ENCODE measurements around the gene ZDHHC18.
"Not testable (repeated sequence)": the region's sequence is repeated elsewhere in the genome, so short reads cannot be mapped to it uniquely, and the experiment has no call there.

ZDHHC18 gene

DNA sequence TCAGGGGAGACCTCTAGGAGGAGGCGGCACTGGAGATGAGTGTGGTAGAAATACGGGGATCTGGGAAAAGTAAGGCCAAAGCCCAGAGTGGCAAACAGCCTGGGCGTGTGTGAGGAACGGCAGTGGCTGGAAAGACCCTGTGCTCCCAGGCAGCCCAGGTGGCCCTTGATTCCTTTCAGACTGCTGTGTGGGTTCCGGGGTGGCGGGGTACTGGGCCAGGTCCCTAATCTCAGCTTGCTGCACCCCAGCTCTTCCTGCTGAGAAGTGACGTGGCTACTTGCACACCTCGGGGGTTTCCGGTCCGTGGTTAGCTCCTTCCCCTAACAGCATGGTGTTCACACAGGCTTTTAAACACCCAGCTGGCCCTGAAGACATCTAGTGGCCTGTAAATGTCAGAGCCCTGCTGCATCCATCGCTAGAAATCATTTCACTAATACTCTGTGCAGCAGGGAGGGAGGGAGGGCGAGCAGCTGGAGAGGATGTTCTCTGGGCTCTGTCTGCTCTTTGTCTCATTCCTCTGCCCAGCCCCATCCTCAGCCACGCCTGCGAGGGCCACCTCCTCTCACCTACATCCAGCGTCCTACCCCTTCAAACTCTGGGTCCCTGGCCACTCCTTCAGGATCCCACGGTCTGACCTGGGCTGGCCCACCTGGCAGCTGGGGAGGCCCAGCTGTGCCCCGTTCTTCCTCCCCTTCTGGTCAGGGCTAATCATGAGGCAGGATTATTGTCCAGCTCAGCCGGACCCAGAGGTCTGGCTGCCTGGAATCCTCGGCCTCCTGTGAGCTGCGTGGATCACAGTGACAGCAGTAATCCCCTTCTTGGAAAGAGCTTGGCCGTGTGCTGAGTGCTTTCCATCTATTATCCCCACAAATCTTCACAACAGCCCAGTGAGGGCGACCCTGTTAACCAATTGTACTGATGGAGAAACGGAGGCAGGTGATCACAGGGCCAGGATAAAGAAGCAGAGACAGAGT, 7.2 kb downstream of the ZDHHC18 start:
- DNase-seq: no peak

GRCh38 chr1:26837665-26838064, 11.2 kb downstream of the ZDHHC18 start:
- DNase-seq: not testable (repeated sequence)

- no peak for DNase-seq
Measured at GRCh38 chr1:26838474-26839338, 12.2 kb downstream of the ZDHHC18 start.

DNA sequence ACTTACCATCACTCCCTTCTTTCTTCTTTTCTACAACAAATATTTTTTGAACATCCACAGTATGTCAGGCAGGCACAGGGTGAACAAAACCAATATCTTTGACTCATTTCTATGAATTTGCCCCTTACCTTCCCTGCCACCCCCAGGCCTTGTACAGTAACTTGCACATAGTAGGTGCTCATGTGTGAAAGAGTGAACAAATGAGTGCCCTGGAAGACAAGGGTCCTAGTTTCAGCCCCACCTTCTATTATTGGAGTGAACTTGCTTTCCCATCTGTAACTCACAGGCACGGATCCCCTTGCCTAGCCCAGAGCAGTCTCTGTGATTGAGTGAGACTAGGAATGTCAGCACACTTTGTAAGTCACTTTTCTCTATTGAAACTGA, 12.8 kb downstream of the ZDHHC18 start:
- no peak for DNase-seq

- no peak for DNase-seq
Measured at GRCh38 chr1:26839779-26840178, 13.3 kb downstream of the ZDHHC18 start.

- DNase-seq: no peak
Measured at GRCh38 chr1:26844424-26845196, 18.1 kb downstream of the ZDHHC18 start.

DNA sequence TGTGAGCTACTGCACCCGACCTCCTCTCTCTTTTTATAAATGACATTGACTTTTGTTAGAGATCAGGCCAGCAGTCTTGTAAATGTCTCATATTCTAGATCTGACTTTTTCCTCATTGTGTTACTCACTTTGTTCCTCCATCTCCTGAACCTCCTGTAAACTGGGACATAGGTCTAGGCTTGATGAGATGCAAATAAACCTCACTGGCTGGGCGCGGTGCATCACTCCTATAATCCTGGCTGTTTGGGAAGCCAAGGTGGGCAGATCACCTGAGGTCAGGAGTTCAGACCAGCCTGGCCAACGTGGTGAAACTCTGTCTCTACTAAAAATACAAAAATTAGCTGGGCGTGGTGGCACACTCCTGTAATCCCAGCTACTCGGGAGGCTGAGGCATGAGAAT, 21.3 kb downstream of the ZDHHC18 start:
- DNase-seq: not testable (repeated sequence)

- DNase-seq: no peak
Measured at GRCh38 chr1:26848499-26848898, 22.0 kb downstream of the ZDHHC18 start.

DNA sequence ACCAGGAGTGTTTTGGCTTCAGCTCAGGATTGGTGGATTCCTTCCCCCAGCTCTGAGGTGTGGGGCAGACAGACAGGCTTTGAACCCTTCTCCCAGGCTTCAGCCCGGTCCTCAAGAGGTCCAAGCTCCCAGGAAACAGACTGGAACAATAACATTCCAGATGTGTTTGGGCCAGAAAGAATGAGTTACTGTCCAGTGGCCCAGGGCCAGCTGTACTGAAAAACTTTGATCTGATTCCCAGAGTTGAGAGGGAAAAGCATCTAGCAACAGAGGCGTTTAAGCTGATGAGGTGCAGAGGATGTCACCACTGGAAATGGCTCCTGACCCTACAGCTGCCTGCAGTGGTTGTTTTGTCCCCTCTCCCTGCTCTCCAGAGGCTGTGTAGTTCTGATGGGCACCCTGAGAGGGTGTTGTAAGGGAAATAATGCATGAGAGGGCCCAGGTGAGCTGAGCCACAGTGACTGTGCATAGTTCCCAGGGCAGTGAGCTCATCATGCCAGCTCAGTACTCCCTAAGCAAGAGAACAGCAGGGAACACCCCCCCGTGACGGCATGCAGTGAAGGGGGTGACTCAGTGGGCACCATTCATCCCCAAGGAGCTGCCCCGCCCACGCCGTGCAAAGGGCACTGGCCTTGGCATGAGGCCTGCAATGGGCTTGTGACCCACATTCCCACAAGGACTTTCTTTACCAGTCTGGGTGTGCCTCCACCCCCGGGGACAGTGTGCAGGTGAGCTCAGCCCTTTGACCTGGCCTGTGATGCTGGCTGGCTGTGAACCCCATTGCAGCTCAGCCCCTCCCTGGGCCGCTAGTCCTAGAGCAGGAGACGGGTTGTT, 22.7 kb downstream of the ZDHHC18 start:
- DNase-seq: no peak

- no peak for DNase-seq
Measured at GRCh38 chr1:26851106-26851684, 24.7 kb downstream of the ZDHHC18 start.

DNA sequence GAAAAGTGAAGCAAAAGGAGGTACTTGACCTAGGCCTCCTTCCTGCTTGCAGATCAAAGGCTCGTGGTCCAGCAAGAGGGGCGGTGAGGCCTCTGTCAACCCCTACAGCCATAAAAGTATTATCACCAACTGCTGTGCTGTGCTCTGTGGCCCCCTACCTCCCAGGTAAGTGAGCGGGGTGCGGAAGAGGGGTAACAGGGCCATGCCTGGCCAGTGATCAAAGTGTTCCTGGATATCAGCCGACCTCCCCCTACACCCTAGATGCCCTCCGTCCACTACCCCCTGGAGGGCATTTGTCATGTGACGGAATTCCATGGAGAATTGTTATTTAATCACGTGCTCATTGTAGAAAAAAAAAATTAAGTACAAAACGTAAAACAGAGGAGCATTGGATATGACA, 26.2 kb downstream of the ZDHHC18 start:
- no peak for DNase-seq

DNA sequence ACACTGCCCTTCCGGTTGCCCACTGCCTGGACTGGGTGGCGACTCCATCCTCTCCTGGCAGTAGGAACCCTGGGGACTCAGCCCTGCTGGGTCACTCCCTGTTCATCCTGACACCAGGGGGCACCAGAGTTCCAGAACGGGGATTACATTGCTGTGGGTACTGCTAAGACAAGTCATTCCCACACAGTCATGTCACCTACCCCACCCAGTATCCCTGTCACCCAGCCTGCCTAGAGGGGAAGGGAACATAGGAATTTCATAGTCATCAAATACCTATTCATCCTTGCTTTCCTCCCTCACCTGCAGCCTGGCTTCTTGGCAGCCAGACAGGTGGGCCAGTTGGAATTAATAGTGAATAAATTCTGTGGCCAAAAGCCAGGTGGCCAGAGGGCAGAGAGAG, 26.7 kb downstream of the ZDHHC18 start:
- peak; percentile 72 for DNase-seq

DNA sequence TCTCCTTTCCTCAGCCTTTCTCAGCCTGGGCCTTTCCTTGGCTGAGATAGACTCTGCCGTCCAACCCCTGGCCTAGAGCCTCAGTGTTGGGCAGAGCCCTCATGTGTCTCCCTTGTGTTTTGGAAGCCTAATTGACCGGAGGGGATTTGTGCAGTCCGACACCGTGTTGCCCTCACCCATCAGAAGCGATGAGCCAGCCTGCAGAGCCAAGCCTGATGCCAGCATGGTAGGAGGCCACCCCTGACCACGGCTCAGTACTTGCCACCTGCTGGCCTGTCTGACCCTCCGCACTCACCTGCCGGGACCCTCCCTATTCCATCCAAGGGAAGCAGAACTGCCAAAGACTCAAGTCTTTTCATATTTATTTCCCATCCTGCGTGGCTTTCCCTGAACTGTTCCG, 27.1 kb downstream of the ZDHHC18 start:
- no peak for DNase-seq

DNA sequence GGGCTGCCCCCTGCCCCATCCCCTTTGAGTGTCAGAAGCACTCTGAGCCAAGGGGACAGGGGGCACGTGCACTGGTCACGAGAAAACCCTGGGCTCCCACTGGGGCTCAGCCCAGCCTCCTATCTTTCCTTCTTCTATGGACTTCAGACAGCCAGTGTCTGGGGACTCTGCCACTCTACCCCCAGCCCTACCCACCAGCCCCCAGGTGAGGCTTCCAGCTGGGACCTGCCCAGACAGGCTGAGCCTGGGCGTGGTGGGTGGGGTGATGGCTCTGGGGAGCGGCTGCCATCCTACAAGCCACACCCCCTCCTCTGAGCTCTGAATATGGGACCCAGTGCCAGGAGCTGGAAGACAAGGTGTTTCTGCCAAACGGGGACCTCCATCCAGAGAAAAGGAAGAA, 28.4 kb downstream of the ZDHHC18 start:
- no peak for DNase-seq

DNA sequence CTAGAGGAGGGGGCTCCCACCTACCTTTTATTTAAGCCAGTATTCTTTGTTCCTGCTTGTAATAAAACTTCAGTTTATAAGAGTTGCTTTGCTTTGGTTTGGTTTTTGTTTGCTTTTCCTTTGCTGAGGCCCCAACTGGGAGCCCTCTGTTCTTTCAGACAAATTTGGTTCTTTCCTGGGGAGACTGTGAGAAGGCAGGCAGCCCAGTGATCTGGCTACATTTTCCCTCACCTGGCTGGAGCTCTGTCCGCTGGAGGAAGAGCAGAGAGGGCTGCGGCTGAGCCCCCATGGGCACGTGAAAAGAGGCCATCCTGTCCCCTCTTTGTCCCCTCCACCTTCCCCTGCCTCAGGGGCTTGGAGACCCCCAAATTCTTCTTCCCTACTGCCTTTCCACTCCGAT, 29.1 kb downstream of the ZDHHC18 start:
- no peak for DNase-seq

GRCh38 chr1:26856181-26856580, 29.7 kb downstream of the ZDHHC18 start:
- no peak for DNase-seq

DNA sequence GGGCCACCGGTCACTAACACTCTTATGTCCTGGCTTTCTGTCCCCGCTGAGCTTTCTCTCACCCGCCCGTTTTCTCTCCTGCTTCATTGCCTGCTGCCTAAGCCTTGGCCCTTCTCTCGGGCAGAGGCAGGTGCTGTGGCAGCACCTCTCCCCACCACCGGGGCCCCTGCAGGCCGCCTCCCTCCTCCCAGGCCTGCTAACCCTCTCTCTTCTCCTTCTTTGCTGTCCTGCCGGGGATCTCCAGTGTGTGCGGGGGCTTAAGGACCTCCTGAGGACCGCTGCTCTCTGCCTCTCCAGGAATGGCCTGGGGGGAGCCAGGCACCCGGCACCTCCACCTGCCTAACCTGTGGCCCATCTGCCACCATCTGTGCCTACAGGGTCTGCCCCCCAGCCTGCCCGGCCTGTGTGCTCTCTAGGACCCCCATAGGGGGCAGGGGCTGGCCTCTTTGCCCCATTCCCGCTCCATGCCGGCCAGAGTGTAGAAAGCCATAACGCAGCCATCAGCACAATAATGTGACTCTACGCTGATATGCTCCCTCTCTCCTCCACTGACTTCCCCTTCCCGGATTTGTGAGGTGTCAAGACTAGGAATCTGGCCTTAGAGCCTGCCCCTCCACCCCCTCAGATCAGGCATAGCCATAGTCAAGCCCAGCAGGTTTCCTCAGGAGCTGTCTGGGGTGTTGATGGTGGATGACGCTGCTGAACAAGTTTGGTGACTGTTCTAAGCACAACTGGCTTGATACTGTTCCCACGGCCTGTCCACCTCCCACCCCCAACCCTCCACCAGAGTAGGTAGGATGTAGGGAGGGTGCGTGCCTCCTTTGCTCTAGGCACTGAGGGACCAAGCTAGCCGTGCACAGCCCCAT, 30.3 kb downstream of the ZDHHC18 start:
- no peak for DNase-seq

GRCh38 chr1:26857473-26858060, 31.1 kb downstream of the ZDHHC18 start:
- DNase-seq: no peak

- DNase-seq: no peak
Measured at GRCh38 chr1:26858160-26858559, 31.7 kb downstream of the ZDHHC18 start.

Data from NCI-H2029 (cell line).